ENCODE data around the gene RASA2.
A peak's percentile ranks its signal among the peaks of the same experiment; 100 is the strongest.

The RASA2 gene

DNA sequence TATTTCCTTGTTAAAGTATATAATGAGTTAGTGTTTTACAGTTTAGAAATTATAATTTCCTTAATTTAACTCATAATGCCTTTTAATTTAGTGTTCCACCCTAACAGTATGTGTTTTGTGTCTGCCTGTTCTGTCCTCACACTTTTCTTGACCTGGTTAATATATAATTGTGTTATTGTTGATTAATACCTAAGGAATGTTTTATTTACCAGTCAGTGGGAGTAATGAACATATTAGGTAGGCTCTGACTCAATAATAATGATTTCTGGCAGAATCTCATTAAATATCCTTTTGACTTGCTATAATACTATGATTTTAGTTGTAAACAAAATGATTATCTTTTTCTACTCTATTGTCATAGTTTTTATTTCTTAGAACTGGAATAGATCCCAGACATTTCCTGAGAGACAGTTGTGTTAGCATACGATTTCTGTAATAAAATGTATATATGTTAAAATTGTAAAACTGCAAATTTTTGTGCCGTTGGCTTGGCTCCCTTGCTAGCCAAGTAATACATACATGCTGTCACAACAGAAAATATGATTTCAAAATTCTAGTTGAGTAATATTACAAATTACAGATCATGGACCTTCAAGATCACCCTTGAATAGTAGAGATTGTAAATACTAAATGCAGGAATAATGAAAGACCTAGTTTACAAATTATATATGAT, 51.9 kb downstream of the RASA2 start:
- no peak for DNase-seq

DNA sequence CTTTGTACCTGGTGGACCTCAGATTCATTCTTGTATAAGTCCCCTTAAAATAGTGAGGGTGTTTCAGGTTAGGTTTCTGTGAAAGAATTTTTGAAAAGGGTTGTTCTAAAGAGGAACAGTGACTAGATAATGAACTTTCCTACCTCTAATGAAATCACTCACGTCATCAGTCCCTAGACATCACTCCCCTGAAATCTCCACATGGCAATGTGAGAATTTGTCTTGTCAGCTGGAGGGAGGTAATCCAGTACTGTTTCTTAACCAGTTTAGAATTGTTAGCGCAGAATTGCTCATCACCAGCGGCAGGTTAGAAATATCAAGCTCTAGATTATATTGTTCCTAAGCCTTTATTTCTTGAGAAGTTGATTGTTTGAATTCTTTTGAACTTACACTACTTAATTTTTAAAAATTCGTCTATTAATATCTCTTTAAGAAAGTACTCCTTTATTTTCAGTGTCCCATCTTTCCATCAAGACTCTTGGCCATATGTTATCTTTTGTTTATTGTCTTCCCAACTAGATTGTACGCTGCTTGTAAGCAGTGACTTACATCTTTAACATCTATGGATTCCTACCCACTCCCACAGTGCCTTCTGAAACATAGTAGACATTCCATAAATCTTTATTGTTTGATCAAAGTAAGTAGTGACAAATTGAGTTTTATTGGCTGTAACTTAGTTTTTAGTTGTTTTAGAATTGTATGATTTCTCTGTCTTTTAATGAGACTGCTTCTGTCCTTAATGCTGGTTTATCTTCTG, 52.8 kb downstream of the RASA2 start:
- no peak for DNase-seq

DNA sequence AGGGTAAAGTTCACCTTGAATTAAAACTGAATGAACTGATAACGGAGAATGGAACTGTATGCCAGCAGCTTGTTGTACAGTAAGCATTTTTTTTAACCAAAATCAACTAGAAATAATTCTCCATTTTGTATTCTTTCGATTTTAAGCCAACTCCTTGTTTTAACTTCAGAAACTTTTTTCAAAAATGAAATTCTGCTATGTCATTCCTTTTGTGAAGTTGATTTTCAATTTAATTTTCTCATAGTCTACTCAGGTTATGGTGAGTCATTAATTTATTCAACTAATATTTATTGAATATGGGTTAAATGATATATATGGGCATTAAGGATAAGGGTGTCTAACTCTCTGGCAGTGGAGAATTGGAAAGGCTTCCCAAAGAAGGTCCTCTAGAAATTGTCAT, 53.7 kb downstream of the RASA2 start:
- no peak for DNase-seq

DNA sequence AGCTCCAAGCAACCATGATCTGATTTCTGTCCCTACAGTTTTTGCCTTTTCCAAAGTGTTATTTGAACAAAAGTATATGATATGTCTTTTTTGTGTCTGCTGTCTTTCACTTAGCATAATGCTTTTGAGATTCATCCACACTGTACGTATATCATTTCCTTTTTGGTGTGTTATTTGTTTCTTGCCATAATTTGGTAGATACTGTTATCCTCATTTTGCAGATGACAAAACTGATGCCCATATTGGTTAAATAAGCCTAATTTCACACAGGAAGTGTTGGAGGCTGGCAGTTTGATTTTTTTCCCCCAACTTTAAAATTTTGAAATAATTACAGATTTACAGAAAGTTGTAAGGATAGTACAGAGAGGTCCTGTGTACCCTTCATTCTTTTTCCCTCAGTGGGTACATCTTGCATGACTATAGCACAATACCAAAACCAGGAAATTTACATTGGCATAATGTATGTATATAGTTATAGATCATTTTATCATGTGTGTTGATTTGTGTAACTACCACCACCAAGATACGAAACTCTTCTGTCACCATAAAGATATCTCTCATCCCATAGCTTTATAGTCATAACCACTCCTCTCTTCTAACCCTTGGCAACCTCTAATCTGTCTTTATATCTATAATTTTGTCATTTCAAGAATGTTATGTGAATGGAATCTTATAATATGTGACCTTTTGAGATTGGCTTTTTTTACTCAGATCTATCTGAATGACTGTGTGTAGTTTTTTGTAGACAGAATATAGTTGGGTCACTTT, 55.6 kb downstream of the RASA2 start:
- no peak for DNase-seq

DNA sequence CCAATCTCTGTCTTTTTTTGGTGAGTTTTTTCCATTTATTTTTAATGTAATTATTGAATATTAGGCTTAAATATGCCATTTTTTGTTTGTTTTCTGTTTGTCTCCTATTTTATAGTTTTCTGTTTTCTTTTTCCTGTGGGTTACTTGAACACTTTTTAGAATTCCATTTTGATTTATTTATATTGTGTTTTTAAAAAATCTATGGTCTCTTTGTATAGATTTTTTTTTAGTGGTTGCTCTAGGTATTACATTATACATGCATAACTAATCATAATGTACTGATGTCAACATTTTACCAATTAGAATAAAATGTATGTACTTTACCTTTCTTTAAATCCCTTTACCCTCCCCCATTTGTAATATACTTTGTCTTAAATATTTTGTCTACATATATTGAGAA, 56.2 kb downstream of the RASA2 start:
- DNase-seq, result no peak

DNA sequence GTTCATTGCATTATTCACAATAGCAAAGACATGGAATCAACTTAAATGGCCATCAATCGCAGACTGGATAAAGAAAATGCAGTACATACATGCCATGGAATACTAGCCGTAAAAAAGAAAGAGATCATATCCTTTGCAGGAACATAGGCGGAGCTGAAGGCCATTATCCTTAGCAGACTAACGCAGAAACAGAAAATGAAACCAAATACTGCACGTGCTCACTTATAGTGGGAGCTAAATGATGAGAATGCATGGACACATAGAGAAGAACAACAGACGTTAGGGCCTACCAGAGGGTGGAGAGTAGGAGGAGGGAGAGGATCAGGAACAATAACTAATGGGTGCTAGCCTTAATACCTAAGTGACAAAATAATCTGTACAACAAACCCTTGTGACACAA, 57.9 kb downstream of the RASA2 start:
- DNase-seq, result peak; percentile 17

DNA sequence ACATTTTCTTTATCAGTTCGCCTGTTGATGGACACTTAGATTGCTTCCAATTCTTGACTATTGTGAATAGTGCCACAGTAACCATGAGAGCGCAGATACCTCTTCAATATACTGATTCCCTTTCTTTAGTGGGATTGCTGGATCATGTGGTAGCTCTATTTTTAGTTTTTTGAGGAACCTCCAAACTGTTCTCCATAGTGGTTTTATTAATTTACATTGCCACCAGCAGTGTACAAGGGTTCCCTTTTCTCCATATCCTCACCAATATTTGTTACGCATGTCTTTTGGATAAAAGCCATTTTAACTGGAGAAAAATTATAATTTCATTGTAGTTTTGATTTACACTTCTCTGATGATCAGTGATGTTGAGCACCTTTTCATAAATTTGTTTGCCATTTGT, 59.3 kb downstream of the RASA2 start:
- no peak for DNase-seq

DNA sequence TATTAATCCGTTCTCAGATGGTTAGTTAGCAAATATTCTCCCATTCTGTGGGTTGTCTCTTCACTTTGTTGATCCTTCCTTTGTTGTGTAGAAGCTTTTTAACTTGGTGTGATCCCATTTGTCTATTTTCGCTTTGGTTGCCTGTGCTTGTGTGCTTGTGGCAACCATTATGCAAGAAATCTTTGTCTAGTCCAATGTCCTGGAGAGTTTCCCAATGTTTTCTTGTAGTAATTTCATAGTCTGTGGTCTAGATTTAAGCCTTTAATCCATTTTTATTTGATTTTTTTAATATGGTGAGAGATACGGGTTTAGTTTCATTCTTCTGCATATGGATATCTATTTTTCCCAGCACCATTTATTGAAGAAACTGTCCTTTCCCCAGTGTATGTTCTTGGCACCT, 59.8 kb downstream of the RASA2 start:
- no peak for DNase-seq

DNA sequence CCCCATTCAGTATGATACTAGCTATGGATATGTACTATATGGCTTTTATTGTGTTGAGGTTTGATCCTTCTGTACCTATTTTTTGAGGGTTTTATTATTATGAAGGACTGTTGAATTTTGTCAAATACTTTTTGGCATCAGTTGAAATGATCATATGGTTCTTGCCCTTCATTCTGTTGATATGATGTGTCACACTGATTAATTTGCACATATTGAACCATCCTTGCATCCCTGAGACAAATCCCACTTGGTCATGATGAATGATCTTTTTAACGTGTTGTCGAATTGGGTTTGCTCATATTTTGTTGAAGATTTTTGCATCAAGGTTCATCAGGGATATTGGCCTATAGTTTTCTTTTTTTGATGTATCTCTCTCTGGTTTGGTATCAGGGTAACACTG, 61.0 kb downstream of the RASA2 start:
- no peak for DNase-seq

DNA sequence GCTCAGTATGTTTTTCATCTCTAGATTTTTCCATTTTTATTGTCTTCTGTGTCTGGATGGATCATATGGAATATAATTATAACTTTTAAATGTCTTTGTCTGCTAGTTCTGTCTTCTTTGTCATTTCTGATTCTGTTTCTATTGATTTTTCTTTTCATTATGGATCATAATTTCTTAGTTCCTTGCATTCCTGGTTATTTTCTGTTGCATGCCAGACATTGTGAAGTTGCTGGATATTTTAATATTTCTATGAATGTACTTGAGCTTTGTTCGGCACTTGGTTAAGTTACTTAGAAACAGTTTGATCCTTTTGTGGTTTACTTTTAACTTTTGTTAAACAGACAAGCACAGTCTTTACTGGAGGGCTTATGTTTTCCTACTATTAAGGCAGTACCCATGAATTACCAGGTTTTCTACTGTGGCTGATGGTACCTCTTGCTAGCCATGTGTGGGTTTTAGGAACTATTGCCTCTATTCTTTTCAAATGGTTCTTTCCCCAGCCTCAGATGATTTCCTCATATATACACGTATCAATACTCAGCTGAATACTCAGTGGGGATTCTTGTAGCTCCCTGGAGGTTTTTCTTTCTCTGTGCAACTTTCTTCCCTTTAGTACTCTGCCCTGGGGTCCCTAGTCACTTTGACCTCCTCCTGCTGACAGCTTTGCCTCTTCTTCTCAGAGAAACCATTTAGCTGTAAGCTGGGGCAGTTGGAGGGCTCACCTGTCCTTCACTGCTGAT, 64.3 kb downstream of the RASA2 start:
- no peak for DNase-seq

DNA sequence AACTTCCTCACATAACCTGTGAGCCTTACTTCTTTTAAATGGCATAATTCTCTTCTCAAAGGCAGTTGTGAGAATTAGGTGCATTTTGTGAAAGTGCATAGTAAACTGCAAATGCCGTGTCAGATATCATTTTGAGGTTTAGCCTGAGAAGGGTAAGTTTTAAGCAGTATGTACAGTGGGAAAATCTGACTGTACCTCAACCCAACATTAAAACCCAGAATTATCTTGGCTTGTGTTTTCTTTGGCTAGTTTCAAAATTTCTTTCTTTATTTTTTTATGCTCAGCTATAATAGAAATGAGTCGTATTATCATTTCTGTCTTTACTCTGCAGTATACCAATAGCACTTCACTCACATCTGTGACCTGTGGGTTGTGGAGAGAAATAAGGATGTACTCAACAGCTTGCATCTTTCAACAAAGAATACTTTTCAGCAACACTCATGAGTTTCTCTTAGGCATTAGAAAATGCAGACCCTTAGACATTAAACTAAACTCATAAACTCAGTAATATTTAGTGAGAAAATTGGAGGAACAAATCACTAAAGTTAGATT, 65.7 kb downstream of the RASA2 start:
- no peak for DNase-seq

DNA sequence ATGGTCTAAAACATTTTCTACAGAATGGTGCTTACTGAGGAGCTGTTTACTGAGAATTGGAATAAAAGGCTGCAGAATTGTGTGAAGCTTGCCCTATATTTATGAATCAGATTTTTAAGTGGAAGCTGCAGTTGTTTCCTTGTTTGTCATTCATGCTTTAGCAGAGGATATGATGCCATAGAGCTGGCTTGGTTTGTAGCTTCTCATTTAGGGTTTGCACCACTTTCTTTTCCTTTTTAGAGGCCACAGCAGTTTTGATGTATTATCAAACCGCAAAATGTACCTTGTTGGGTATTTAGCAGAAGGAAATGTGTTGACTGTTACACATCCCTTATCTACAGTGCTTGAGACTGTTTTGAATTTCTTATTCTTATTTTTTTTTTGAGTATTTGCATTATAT, 66.2 kb downstream of the RASA2 start:
- no peak for DNase-seq

DNA sequence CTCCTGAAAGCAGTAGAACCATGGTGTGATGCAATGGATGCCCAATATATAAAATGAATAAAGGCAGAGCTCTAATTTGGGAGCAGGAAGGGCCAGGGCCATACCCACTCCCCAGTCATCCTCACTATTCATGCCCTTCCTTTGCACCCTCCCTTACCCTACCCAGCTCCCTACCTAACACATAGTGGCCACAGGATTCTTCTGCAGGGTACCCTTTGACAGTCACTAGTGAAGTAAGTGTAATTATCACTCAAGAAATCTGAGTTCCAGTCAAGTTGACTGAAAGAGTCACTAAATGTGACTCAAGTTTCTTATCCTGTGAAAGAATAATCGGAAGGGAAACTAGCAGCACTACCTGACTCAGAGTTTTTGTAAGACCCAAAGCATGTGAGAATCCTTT, 69.2 kb downstream of the RASA2 start:
- DNase-seq, result peak; percentile 41

DNA sequence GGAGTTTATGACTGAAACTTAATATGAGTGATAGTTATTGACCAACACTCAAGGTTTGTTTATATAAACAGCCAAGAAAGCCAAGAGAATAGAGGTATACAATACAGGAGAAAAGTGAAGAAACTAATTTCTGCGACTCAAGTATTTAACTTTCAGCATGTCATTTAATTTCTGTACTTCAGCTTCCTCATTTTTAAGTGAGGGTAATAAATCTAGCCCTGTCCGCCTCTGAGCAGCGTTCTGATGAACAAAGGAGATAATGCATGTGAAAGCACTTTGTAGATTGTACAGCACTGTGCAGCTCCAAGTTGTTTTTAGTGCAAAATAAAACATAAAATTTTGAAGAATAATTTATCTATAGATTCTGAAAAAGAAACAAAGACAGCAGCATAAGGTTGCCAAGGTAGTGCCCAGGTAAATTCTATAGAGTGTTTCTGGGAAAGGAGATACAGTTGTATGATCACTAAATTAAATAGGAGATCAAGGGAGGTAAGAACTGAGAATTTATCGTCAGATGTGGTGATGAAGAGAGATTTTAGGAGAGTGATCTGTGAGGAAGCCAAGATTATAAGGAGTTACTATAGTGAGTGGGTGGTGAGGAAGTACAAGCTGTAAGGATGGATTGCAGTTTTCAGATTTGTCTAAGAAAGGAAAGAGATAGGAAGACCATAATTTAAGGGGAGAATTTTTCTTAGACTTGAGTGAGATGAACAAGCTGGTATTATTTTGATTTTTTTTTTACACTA, 71.3 kb downstream of the RASA2 start:
- DNase-seq, result no peak

DNA sequence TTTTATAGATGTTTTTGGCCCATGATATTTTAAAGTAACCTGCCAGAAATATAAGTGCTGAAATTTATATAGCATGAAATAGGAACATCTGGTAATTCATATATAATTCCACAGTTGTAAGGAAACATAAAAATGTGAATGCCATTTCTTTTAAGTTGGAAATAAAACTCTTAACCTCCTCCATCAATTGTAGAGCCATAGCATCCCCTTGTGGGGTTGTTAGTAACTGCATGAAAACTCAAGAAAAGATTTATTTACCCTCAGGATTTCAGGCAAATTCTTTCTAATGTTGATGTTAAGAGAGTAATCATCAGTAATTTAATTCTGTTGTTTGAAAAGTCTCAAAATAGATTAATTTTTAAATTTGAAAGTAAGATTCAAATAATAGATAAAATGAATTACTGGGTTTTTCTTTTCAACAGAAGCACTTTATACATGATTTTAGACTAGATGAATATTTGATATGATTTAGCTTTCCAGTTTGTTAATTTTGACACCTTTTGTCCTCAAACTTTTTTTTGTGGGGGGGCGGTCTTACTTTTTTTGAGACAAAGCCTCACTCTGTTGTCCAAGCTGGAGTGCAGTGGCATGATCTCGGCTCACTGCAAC, 74.7 kb downstream of the RASA2 start:
- peak; percentile 31 for DNase-seq

DNA sequence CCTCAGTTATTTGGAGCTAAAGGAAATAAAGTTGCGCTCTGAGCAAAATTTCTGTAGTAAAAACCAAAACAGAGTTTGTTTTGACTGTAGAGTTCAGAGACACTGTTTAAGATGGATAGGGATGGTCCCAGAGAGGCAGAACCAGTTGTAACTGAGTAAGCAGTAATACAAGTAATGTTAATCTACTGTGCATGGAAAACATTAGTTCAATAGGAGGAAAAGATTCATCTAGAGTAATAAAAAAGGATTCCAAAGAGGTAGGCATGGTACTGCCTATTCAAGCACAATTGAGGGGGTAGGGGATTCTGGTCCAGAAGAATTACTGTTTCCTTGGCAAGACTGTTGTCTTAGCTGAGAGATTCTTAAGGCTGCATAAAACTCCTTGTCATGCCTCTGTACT, 77.4 kb downstream of the RASA2 start:
- no peak for DNase-seq

DNA sequence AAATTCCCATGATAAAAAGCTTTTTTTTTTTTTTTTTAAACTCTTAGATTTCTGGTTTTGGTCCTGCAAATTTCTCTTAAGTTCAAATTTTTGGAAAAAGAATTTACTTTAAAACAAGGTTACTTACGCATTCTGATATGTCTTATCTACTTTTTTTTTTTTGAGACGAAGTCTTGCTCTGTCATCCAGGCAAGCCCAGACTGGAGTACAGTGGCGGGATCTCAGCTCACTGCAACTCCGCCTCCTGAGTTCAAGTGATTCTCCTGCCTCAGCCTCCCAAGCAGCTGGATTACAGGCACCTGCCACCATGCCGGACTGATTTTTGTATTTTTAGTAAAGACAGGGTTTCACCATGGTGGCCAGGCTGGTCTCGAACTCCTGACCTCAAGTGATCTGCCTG, 83.2 kb downstream of the RASA2 start:
- no peak for DNase-seq

DNA sequence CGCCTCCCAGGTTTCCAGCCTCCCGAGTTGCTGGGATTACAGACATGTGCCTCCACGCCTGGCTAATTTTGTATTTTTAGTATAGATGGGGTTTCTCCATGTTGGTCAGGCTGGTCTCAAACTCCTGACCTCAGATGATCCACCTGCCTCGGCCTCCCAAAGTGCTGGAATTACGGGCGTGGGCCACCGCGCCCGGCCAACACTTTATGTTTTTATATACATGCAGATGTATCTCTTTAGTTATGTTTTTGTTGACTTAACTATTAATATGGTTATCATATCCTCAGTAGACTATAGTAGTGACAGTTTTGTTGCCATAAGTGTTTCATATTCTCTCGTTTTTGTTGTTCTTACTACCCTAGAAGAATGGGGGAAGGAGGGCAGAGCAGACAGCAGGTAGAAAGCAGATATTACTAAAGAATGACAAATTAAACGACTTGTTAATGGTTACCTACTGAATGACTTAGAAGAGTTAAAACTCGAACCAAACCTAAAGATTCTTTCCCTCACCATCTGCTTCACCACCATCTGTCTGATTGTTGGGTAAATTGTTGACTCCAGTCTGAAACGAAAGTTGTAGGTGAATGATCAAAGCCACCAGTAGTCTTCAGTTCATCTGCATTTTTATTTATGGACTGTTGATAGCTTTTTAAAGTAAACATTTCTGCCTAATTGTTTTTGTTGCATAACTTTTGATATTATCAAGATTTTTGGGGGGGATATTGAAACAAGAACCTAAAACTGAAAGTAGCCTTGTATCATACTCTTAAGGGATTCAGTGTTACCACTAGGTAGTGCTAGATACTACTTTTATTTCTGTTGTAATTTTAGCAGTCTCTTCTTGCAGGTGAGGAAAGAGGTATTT, 89.3 kb downstream of the RASA2 start:
- DNase-seq, result no peak

DNA sequence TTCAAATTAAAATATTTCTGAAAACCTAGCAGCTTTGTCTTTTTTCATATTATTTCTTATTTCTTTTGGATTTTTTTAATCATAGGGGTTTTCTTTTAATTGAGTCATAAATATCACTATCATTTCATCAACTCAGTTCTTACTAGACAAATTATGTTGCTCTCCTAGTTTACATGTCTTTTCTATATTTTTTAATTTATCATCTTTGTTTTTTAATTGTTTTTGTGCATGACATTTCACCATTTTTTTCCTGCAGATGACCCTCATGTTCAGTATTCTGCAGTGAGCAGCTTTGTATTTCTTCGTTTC, 89.9 kb downstream of the RASA2 start:
- DNase-seq, result no peak

DNA sequence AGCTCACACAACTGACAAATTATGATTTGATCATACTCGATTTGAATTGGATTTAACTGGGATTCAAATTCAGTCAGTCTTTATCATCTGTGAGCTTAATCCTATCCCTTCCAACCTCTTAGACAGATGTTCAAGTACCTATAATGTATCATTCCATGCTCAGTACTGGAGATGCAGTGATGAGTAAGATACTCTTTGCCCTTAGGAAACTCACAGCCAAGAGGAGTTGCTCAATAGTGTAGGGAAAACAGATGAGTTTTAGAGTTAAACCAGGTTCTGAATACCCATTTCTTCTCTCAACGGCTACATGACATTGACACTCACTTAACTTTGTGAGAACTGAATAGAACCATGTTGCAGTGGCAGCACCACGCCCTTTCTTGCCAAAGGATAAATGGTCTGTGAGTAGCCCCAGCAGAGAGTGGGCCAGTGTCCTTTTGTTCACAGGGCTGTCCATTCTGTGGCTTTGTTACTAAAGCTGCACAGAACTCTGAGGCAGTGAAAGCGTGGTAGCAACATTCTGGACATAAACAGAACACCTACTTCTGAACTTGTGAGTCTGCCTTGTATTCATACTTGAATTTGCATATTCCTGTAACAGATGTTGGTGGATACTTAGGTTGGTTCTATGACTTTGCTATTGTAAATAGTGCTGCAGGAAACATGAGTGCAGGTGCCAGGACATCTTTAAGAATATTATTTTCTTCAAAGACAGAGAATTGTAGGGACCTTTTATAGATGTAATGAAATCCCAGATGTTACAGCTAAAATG, 91.6 kb downstream of the RASA2 start:
- no peak for DNase-seq

All from stimulated activated CD4-positive, alpha-beta T cell treated with anti-CD3 and anti-CD28 coated beads, Interleukin-15, amount 100 ng/mL, for 24 hours (primary cell).